Liver (tissue), 9 donors: ENCODE measurements around the gene KIAA0513. TPM values are rescaled to one million over a fixed set of nuclear protein-coding genes. Genes with fewer than 3 reads are reported as not detected.

Source experiments
- DNase-seq: peaks from one replicate; pipeline ENCODE4 v3.0.0-alpha.2; 2017; ENCODE audit warnings: low spot score
- H3K27ac ChIP-seq, 2 donors: one replicate each; pipeline ENCODE4 v1.7.0; 2013; ENCODE audit warnings: inconsistent platforms in 2 of 2, low read length in 2 of 2, control low read depth in 1 of 2, low read depth in 1 of 2, mild to moderate bottlenecking in 1 of 2
- H3K27me3 ChIP-seq, 4 donors: one replicate each; pipeline versions ENCODE4 v1.6.1 to v1.7.0; 2013; ENCODE audit warnings: low read length in 3 of 4, inconsistent platforms in 1 of 4, mild to moderate bottlenecking in 1 of 4, moderate library complexity in 1 of 4; ENCODE audit not compliant: control insufficient read depth in 4 of 4, insufficient read depth in 4 of 4
- H3K36me3 ChIP-seq, 4 donors: one replicate each; pipeline versions ENCODE4 v1.6.1 to v1.7.0; 2013; ENCODE audit warnings: low read length in 3 of 4, mild to moderate bottlenecking in 3 of 4, low read depth in 1 of 4, moderate library complexity in 1 of 4; ENCODE audit not compliant: control insufficient read depth in 4 of 4, insufficient read depth in 3 of 4
- H3K4me1 ChIP-seq, 4 donors: one replicate each; pipeline versions ENCODE4 v1.6.1 to v1.7.0; 2013; ENCODE audit warnings: low read length in 3 of 4, mild to moderate bottlenecking in 3 of 4, moderate library complexity in 1 of 4; ENCODE audit not compliant: control insufficient read depth in 4 of 4, insufficient read depth in 4 of 4
- H3K4me3 ChIP-seq, 3 donors: one replicate each; pipeline versions ENCODE4 v1.6.1 to v1.7.0; 2013; ENCODE audit warnings: low read length in 3 of 3, control low read depth in 1 of 3, low read depth in 1 of 3, mild to moderate bottlenecking in 1 of 3
- H3K9ac ChIP-seq, 2 donors: one replicate each; pipeline ENCODE4 v1.7.0; 2013; ENCODE audit warnings: low read length in 2 of 2, mild to moderate bottlenecking in 2 of 2, moderate library complexity in 2 of 2, control low read depth in 1 of 2, low read depth in 1 of 2
- H3K9me3 ChIP-seq, 4 donors: one replicate each; pipeline versions ENCODE4 v1.6.1 to v1.7.0; 2013; ENCODE audit warnings: low read length in 3 of 4; ENCODE audit not compliant: control insufficient read depth in 4 of 4
- ATF3 ChIP-seq: IDR thresholded peaks from 2 replicates; pipeline ENCODE4 v1.6.1; 2016; ENCODE audit warnings: antibody characterized with exemption
- CTCF ChIP-seq: fragments of 150-350 bp; IDR thresholded peaks from 2 replicates; pipeline ENCODE4 v1.5.1; 2017; ENCODE audit warnings: improper control_type of control experiment, low read depth, low read length; ENCODE audit not compliant: missing input control
- EGR1 ChIP-seq, 2 donors: IDR thresholded peaks; 2 replicates each; pipeline ENCODE4 v1.6.1; 2016 to 2018; ENCODE audit warnings: antibody characterized with exemption in 2 of 2, low read depth in 2 of 2
- FOXA1 ChIP-seq: IDR thresholded peaks from 2 replicates; pipeline ENCODE4 v1.6.1; 2016; ENCODE audit warnings: antibody characterized with exemption
- FOXA2 ChIP-seq: IDR thresholded peaks from 2 replicates; pipeline ENCODE4 v1.6.1; 2016; ENCODE audit warnings: antibody characterized with exemption
- GABPA ChIP-seq, 2 donors: IDR thresholded peaks in 1 of 2; conservative IDR thresholded peaks in 1 of 2; 2 replicates each; pipeline ENCODE4 v1.6.1; 2016; ENCODE audit warnings: antibody characterized with exemption in 2 of 2, mild to moderate bottlenecking in 1 of 2, moderate library complexity in 1 of 2
- HNF4A ChIP-seq, 2 donors: conservative IDR thresholded peaks; 2 replicates each; pipeline ENCODE4 v1.6.1; 2016; ENCODE audit warnings: antibody characterized with exemption in 2 of 2, mild to moderate bottlenecking in 2 of 2
- HNF4G ChIP-seq: IDR thresholded peaks from 2 replicates; pipeline ENCODE4 v1.6.1; 2016; ENCODE audit warnings: antibody characterized with exemption
- JUND ChIP-seq, 2 donors: IDR thresholded peaks; 2 replicates each; pipeline ENCODE4 v1.6.1; 2016; ENCODE audit warnings: antibody characterized with exemption in 2 of 2
- MAX ChIP-seq: IDR thresholded peaks from 2 replicates; pipeline ENCODE4 v1.6.1; 2016; ENCODE audit warnings: antibody characterized with exemption
- NR2F2 ChIP-seq: IDR thresholded peaks from 2 replicates; pipeline ENCODE4 v1.6.1; 2016; ENCODE audit warnings: antibody characterized with exemption
- RAD21 ChIP-seq, 2 donors: IDR thresholded peaks; 2 replicates each; pipeline ENCODE4 v1.6.1; 2016; ENCODE audit warnings: antibody characterized with exemption in 2 of 2, mild to moderate bottlenecking in 2 of 2
- REST ChIP-seq: IDR thresholded peaks from 2 replicates; pipeline ENCODE4 v1.6.1; 2016; ENCODE audit warnings: antibody characterized with exemption, mild to moderate bottlenecking
- RXRA ChIP-seq, 2 donors: IDR thresholded peaks; 2 replicates each; pipeline ENCODE4 v1.6.1; 2017 to 2018; ENCODE audit warnings: antibody characterized with exemption in 2 of 2, mild to moderate bottlenecking in 1 of 2
- TAF1 ChIP-seq: conservative IDR thresholded peaks from 2 replicates; pipeline ENCODE4 v1.6.1; 2016; ENCODE audit warnings: antibody characterized with exemption, mild to moderate bottlenecking
- YY1 ChIP-seq: IDR thresholded peaks from 2 replicates; pipeline ENCODE4 v1.6.1; 2016; ENCODE audit warnings: antibody characterized with exemption, mild to moderate bottlenecking
- ZBTB33 ChIP-seq: IDR thresholded peaks from 2 replicates; pipeline ENCODE4 v1.6.1; 2016; ENCODE audit warnings: antibody characterized with exemption
- WGBS: extraction: QIAGEN DNeasy Blood & Tissue Kit; methylation state at CpG from one replicate; pipeline ENCODE4 v1.1.7; 2013; 5-methylcytosine and 5-hydroxymethylcytosine counted together
- polyA plus RNA-seq, 2 donors: library from polyadenylated mRNA; stranded (reverse) in 1 of 2; unstranded in 1 of 2; fragments of 200-250 nt in 1 of 2; fragments of >200 nt in 1 of 2; fragmentation: Nextera tagmentation in 1 of 2; extraction: Ambion mirVana in 1 of 2; gene quantifications; one replicate each; pipeline versions ENCODE4 v1.2.1 to v1.2.3, GENCODE V29; 2013 to 2015
- total RNA-seq, 2 donors: library from RNA; depleted of rRNA; stranded (reverse); fragments of >200 nt; gene quantifications; one replicate each; pipeline ENCODE4 v1.2.3, GENCODE V29; 2014
- donor health status: healthy.
- donor health status: healthy.
- donor health status: healthy.
- donor health status: healthy.
- donor health status: healthy.

The KIAA0513 gene
- total and polyA plus RNA-seq, 4 donors: 1.5 to 5.9 (median 2.9) TPM

GRCh38 chr16:85067024-85067423 is 39.4 kb downstream of the KIAA0513 start:
- H3K27me3 ChIP-seq: no peaks in the 10 kb centered on the region
- H3K4me3 ChIP-seq: no peak overlapping the region
- H3K9ac ChIP-seq: no peak overlapping the region
- 97% methylated on average over 18 of the region's 18 CpGs for WGBS
- H3K9me3 ChIP-seq: no peaks in the 10 kb centered on the region
- no peaks in the 10 kb centered on the region for H3K4me1 ChIP-seq
- H3K36me3 ChIP-seq: peaks cover 0 to 5% (median 0%) of the 10 kb centered on the region in 4 donors
- no peak overlapping the region for H3K27ac ChIP-seq
- DNase-seq: no peak
- TF ChIP-seq NR2F2 (no peak), ATF3 (no peak), EGR1 (IDR thresholded peaks at IDR 0.05; ENCODE audit: low read depth in 2 of 2) (no peak), RXRA (IDR thresholded peaks at IDR 0.05) (no peak), RAD21 (IDR thresholded peaks at IDR 0.05) (no peak), FOXA1 (no peak), HNF4G (no peak), TAF1 (no peak), YY1 (no peak), CTCF (no peak), GABPA (IDR thresholded peaks at IDR 0.05 in 1 of 2, conservative IDR thresholded peaks at IDR 0.05 in 1 of 2) (no peak), ZBTB33 (no peak), FOXA2 (no peak), MAX (no peak), HNF4A (conservative IDR thresholded peaks at IDR 0.05) (no peak), JUND (IDR thresholded peaks at IDR 0.05) (no peak)

GRCh38 chr16:85067426-85067825 is 39.8 kb downstream of the KIAA0513 start:
- peaks cover 0 to 5% (median 0%) of the 10 kb centered on the region in 4 donors for H3K36me3 ChIP-seq
- H3K9ac ChIP-seq: no peak overlapping the region
- no peak overlapping the region for H3K4me3 ChIP-seq
- H3K4me1 ChIP-seq: no peaks in the 10 kb centered on the region
- H3K27me3 ChIP-seq: no peaks in the 10 kb centered on the region
- no peaks in the 10 kb centered on the region for H3K9me3 ChIP-seq
- DNase-seq: no peak
- TF ChIP-seq GABPA (IDR thresholded peaks at IDR 0.05 in 1 of 2, conservative IDR thresholded peaks at IDR 0.05 in 1 of 2) (no peak), REST (no peak), CTCF (no peak)
- 95% methylated on average over 8 of the region's 8 CpGs for WGBS
- no peak overlapping the region for H3K27ac ChIP-seq
